ENCODE results near the gene LINC01488. TPM values are rescaled to one million over a fixed set of nuclear protein-coding genes. Genes with fewer than 3 reads are reported as not detected.

Gene LINC01488
- total RNA-seq, 1 experiment from 2014 or later: not detected

DNA sequence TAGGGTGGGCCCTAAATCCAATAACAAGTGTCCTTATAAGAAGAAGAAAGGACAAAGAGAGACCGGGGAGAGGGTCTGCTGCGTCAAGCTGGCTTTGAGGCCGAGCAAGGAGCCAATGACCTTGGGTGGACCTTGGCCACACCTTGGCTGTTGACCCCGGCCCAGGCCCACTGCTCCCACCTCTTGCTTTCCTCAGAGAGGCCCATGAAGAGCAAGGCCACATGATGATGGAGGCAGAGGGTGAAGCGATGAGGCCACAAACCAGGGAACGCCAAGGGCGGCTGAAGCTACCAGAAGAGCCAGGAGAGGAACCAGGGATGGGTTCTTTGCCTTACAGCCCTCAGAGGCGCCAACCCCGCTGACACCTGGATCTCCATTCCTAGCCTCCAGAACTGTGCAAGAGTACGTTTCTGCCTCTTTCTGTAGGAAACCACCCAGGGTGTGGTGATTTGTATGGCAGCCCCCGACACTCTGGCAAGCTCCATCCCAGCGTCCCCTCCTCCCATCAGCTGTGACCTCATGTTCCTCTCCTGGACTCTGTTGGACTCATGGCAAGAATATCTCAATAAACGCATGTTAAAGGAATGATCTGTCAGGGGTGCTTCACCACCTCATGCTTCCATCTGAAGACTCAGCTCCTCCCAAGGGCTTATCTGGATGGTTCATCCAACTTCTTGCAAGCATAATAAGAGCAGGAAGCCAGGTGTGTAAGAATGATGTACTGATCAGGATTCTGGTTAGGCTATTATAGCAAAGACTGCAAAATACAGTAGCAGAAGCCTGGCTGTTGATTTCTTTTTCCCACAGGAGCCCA is 41.6 kb upstream of the LINC01488 start:
- H3K36me3 ChIP-seq (ENCODE audit: control insufficient read depth in 1 of 2, insufficient read depth in 2 of 2, low read length in 2 of 2): no peaks in the 10 kb centered on the region
- H3K4me1 ChIP-seq (ENCODE audit: control insufficient read depth in 1 of 2, insufficient read depth in 2 of 2, low read length in 2 of 2): peaks cover 37 to 62% of the 10 kb centered on the region in 2 experiments
- ChIA-PET CTCF (no interaction called here), RAD21 (ENCODE audit: low non-redundant PET in 1 of 2, low total read pairs in 2 of 2, uncharacterized antibody in 2 of 2, unreplicated experiment in 2 of 2) (no interaction called here), POLR2A (interaction anchor here (1.1 kb wide), 1 partner anchor 10 kb away, joined by 3 read pairs; no protein-coding TSS in a partner anchor)
- H3K9ac ChIP-seq (ENCODE audit: low read length): no peak overlapping the region
- H3K27ac ChIP-seq (ENCODE audit: low read depth, low read length): no peak overlapping the region
- H3K4me2 ChIP-seq (ENCODE audit: low read length): no peak overlapping the region
- H3K9me2 ChIP-seq (ENCODE audit: insufficient read depth): no peaks in the 10 kb centered on the region
- no peak overlapping the region for H2AFZ ChIP-seq (ENCODE audit: low read depth, low read length, poor library complexity, severe bottlenecking)
- DNase-seq (ENCODE audit: low read depth, low spot score) (no peak), ATAC-seq (no peak)
- no peaks in the 10 kb centered on the region for H4K20me1 ChIP-seq (ENCODE audit: insufficient read depth)
- H3K4me3 ChIP-seq (replicated peaks in 1 of 2; ENCODE audit: low read depth in 1 of 2, low read length in 2 of 2): no peak overlapping the region
- no peaks in the 10 kb centered on the region for H3K27me3 ChIP-seq (ENCODE audit: insufficient read depth, low read length)
- no peaks in the 10 kb centered on the region for H3K79me2 ChIP-seq (ENCODE audit: insufficient read depth, low read length)
- TF ChIP-seq POLR2A (IDR thresholded peaks at IDR 0.05; ENCODE audit: borderline replicate concordance, extremely low read depth, insufficient read depth, insufficient read length) (no peak), ATF3 (IDR thresholded peaks at IDR 0.05) (no peak), SIN3A (IDR thresholded peaks at IDR 0.05; ENCODE audit: low read depth) (no peak), ZNF274 (IDR thresholded peaks at IDR 0.05; ENCODE audit: low read depth, low read length) (no peak), RAD21 (IDR thresholded peaks at IDR 0.05; ENCODE audit: low read depth) (no peak), MAX (IDR thresholded peaks at IDR 0.05) (no peak), POLR2AphosphoS5 (IDR thresholded peaks at IDR 0.05; ENCODE audit: low read depth, low read length) (no peak), EGR1 (IDR thresholded peaks at IDR 0.05; ENCODE audit: low read depth) (no peak), EZH2 (IDR thresholded peaks at IDR 0.05) (no peak), ZFX (IDR thresholded peaks at IDR 0.05) (no peak), TCF7L2 (IDR thresholded peaks at IDR 0.05; ENCODE audit: borderline replicate concordance, extremely low read depth, insufficient read depth, insufficient read length) (no peak), EZH2phosphoT487 (IDR thresholded peaks at IDR 0.05; ENCODE audit: borderline replicate concordance) (no peak), YY1 (IDR thresholded peaks at IDR 0.05; ENCODE audit: extremely low read depth, insufficient replicate concordance, low read depth, low read length) (no peak), CBX3 (IDR thresholded peaks at IDR 0.05; ENCODE audit: low read depth) (no peak)
- TF ChIP-seq, protein P1, sequence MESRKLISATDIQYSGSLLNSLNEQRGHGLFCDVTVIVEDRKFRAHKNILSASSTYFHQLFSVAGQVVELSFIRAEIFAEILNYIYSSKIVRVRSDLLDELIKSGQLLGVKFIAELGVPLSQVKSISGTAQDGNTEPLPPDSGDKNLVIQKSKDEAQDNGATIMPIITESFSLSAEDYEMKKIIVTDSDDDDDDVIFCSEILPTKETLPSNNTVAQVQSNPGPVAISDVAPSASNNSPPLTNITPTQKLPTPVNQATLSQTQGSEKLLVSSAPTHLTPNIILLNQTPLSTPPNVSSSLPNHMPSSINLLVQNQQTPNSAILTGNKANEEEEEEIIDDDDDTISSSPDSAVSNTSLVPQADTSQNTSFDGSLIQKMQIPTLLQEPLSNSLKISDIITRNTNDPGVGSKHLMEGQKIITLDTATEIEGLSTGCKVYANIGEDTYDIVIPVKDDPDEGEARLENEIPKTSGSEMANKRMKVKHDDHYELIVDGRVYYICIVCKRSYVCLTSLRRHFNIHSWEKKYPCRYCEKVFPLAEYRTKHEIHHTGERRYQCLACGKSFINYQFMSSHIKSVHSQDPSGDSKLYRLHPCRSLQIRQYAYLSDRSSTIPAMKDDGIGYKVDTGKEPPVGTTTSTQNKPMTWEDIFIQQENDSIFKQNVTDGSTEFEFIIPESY (IDR thresholded peaks at IDR 0.05; ENCODE audit: extremely low read depth, insufficient replicate concordance, low read length): no peak
- TF ChIP-seq, protein P2, sequence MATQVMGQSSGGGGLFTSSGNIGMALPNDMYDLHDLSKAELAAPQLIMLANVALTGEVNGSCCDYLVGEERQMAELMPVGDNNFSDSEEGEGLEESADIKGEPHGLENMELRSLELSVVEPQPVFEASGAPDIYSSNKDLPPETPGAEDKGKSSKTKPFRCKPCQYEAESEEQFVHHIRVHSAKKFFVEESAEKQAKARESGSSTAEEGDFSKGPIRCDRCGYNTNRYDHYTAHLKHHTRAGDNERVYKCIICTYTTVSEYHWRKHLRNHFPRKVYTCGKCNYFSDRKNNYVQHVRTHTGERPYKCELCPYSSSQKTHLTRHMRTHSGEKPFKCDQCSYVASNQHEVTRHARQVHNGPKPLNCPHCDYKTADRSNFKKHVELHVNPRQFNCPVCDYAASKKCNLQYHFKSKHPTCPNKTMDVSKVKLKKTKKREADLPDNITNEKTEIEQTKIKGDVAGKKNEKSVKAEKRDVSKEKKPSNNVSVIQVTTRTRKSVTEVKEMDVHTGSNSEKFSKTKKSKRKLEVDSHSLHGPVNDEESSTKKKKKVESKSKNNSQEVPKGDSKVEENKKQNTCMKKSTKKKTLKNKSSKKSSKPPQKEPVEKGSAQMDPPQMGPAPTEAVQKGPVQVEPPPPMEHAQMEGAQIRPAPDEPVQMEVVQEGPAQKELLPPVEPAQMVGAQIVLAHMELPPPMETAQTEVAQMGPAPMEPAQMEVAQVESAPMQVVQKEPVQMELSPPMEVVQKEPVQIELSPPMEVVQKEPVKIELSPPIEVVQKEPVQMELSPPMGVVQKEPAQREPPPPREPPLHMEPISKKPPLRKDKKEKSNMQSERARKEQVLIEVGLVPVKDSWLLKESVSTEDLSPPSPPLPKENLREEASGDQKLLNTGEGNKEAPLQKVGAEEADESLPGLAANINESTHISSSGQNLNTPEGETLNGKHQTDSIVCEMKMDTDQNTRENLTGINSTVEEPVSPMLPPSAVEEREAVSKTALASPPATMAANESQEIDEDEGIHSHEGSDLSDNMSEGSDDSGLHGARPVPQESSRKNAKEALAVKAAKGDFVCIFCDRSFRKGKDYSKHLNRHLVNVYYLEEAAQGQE (IDR thresholded peaks at IDR 0.05; ENCODE audit: low read depth): no peak
- TF ChIP-seq, protein P3, sequence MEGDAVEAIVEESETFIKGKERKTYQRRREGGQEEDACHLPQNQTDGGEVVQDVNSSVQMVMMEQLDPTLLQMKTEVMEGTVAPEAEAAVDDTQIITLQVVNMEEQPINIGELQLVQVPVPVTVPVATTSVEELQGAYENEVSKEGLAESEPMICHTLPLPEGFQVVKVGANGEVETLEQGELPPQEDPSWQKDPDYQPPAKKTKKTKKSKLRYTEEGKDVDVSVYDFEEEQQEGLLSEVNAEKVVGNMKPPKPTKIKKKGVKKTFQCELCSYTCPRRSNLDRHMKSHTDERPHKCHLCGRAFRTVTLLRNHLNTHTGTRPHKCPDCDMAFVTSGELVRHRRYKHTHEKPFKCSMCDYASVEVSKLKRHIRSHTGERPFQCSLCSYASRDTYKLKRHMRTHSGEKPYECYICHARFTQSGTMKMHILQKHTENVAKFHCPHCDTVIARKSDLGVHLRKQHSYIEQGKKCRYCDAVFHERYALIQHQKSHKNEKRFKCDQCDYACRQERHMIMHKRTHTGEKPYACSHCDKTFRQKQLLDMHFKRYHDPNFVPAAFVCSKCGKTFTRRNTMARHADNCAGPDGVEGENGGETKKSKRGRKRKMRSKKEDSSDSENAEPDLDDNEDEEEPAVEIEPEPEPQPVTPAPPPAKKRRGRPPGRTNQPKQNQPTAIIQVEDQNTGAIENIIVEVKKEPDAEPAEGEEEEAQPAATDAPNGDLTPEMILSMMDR (IDR thresholded peaks at IDR 0.05 in 2 of 3, conservative IDR thresholded peaks at IDR 0.05 in 1 of 3; ENCODE audit: borderline replicate concordance in 1 of 3, insufficient read depth in 1 of 3, low read depth in 2 of 3, low read length in 2 of 3): no peak
- no peaks in the 10 kb centered on the region for H3K9me3 ChIP-seq (ENCODE audit: control insufficient read depth in 1 of 2, insufficient read depth in 1 of 2, low read depth in 1 of 2, low read length in 2 of 2)
- BruUV-seq (replicated peaks): no TSS peak
- intact Hi-C loops (cut with micrococcal nuclease): loop anchor here (5.0 kb wide), 1 partner anchor 143 kb away; no protein-coding TSS in a partner anchor
